H9 (cell line): ENCODE data around the gene XXYLT1. TPM values are rescaled to one million over a fixed set of nuclear protein-coding genes. Genes with fewer than 3 reads are reported as not detected.

ENCODE experiments used
- DNase-seq: peaks from one replicate; pipeline ENCODE4 v3.0.0-alpha.2; 2017
- H2AFZ ChIP-seq: one replicate; pipeline ENCODE4 v1.6.1; 2013; ENCODE audit warnings: mild to moderate bottlenecking, low read length, control low read depth, moderate library complexity
- H2AK5ac ChIP-seq: 2 replicates; pipeline ENCODE4 v1.6.1; 2013; ENCODE audit warnings: low read length, control low read depth, mixed read lengths; ENCODE audit not compliant: insufficient read length
- H2BK120ac ChIP-seq: one replicate; pipeline ENCODE4 v1.6.1; 2013; ENCODE audit warnings: low read depth, mild to moderate bottlenecking, low read length, control low read depth, inconsistent platforms; ENCODE audit not compliant: poor library complexity, severe bottlenecking
- H2BK12ac ChIP-seq: 2 replicates; pipeline ENCODE4 v1.6.1; 2013; ENCODE audit warnings: low read length, control low read depth, mixed read lengths, low read depth; ENCODE audit not compliant: insufficient read length
- H2BK15ac ChIP-seq: 2 replicates; pipeline ENCODE4 v1.6.1; 2013; ENCODE audit warnings: low read depth, low read length, control low read depth
- H2BK20ac ChIP-seq: one replicate; pipeline ENCODE4 v1.6.1; 2013; ENCODE audit warnings: low read depth, mild to moderate bottlenecking, low read length, control low read depth, inconsistent platforms; ENCODE audit not compliant: poor library complexity, severe bottlenecking
- H2BK5ac ChIP-seq: 2 replicates; pipeline ENCODE4 v1.6.1; 2013; ENCODE audit warnings: low read length, control low read depth, mixed read lengths; ENCODE audit not compliant: insufficient read length
- H3K14ac ChIP-seq: 2 replicates; pipeline ENCODE4 v1.6.1; 2013; ENCODE audit warnings: low read length, control low read depth; ENCODE audit not compliant: insufficient read depth
- H3K18ac ChIP-seq: 2 replicates; pipeline ENCODE4 v1.6.1; 2013; ENCODE audit warnings: low read depth, mild to moderate bottlenecking, mixed read lengths, low read length, control low read depth; ENCODE audit not compliant: insufficient read length
- H3K23ac ChIP-seq: 2 replicates; pipeline ENCODE4 v1.6.1; 2013; ENCODE audit warnings: low read length, control low read depth, mixed read lengths, low read depth; ENCODE audit not compliant: insufficient read length
- H3K23me2 ChIP-seq: 2 replicates; pipeline ENCODE4 v1.6.1; 2013; ENCODE audit warnings: low read depth, mild to moderate bottlenecking, mixed read lengths, low read length, control low read depth; ENCODE audit not compliant: insufficient read length, poor library complexity, severe bottlenecking
- H3K27ac ChIP-seq: 2 replicates; pipeline ENCODE4 v1.5.1; 2013; ENCODE audit warnings: low read length, control low read depth, mixed read lengths, low read depth; ENCODE audit not compliant: insufficient read length
- H3K27me3 ChIP-seq: 2 replicates; pipeline ENCODE4 v1.6.1; 2013; ENCODE audit warnings: low read length, control low read depth, inconsistent platforms; ENCODE audit not compliant: insufficient read depth
- H3K4ac ChIP-seq: 2 replicates; pipeline ENCODE4 v1.6.1; 2013; ENCODE audit warnings: low read depth, mild to moderate bottlenecking, control low read depth, inconsistent platforms, low read length, moderate library complexity
- H3K4me1 ChIP-seq: 2 replicates; pipeline ENCODE4 v1.6.1; 2013; ENCODE audit warnings: low read length, control low read depth, inconsistent platforms; ENCODE audit not compliant: insufficient read depth
- H3K4me2 ChIP-seq: 2 replicates; pipeline ENCODE4 v1.6.1; 2013; ENCODE audit warnings: low read length, control low read depth, mixed read lengths; ENCODE audit not compliant: insufficient read length, insufficient read depth
- H3K56ac ChIP-seq: 2 replicates; pipeline ENCODE4 v1.6.1; 2013; ENCODE audit warnings: low read depth, mild to moderate bottlenecking, mixed read lengths, low read length, control low read depth; ENCODE audit not compliant: insufficient read length
- H3K79me1 ChIP-seq: 2 replicates; pipeline ENCODE4 v1.6.1; 2013; ENCODE audit warnings: low read depth, mild to moderate bottlenecking, moderate library complexity, low read length, control low read depth, inconsistent platforms; ENCODE audit not compliant: insufficient read depth, poor library complexity, severe bottlenecking
- H3K79me2 ChIP-seq: 2 replicates; pipeline ENCODE4 v1.6.1; 2013; ENCODE audit warnings: low read length, control low read depth, inconsistent platforms; ENCODE audit not compliant: insufficient read depth
- H3K9ac ChIP-seq: 2 replicates; pipeline ENCODE4 v1.6.1; 2013; ENCODE audit warnings: low read length, control low read depth, mixed read lengths; ENCODE audit not compliant: insufficient read length; ENCODE audit errors: extremely low read depth
- H3K9me3 ChIP-seq: one replicate; pipeline ENCODE4 v1.6.1; 2013; ENCODE audit warnings: low read depth, low read length, inconsistent platforms; ENCODE audit not compliant: control insufficient read depth
- H3T11ph ChIP-seq: one replicate; pipeline ENCODE4 v1.6.1; 2013; ENCODE audit warnings: mild to moderate bottlenecking, low read length, control low read depth, inconsistent platforms
- H4K20me1 ChIP-seq: one replicate; pipeline ENCODE4 v1.6.1; 2013; ENCODE audit not compliant: control insufficient read depth, insufficient read length, insufficient read depth
- H4K5ac ChIP-seq: 2 replicates; pipeline ENCODE4 v1.6.1; 2013; ENCODE audit warnings: low read depth, mild to moderate bottlenecking, mixed read lengths, low read length, control low read depth; ENCODE audit not compliant: insufficient read length
- H4K8ac ChIP-seq: replicated peaks from 2 replicates; pipeline ENCODE4 v1.6.1; 2013; ENCODE audit warnings: low read length, control low read depth, mixed read lengths, low read depth; ENCODE audit not compliant: insufficient read length
- H4K91ac ChIP-seq: 2 replicates; pipeline ENCODE4 v1.6.1; 2013; ENCODE audit warnings: low read depth, mild to moderate bottlenecking, moderate library complexity, mixed read lengths, low read length, control low read depth; ENCODE audit not compliant: insufficient read length
- H3K27ac Mint-ChIP-seq, 3 experiments: 2 replicates in 2 of 3; 3 replicates in 1 of 3; pipeline ENCODE4 v1.8.0; 2020 to 2021; ENCODE audit warnings: mixed read lengths in 3 of 3, mild to moderate bottlenecking in 1 of 3, moderate library complexity in 1 of 3
- H3K27me3 Mint-ChIP-seq: 2 replicates; pipeline ENCODE4 v1.8.0; 2021; ENCODE audit warnings: low read depth, mild to moderate bottlenecking, moderate library complexity, mixed read lengths
- H3K36me3 Mint-ChIP-seq, 3 experiments: 2 replicates in 2 of 3; 3 replicates in 1 of 3; pipeline ENCODE4 v1.8.0; 2020 to 2021; ENCODE audit warnings: low read depth in 3 of 3, mixed read lengths in 3 of 3; ENCODE audit not compliant: insufficient read depth in 1 of 3
- H3K4me1 Mint-ChIP-seq, 2 experiments: 2 replicates each; pipeline ENCODE4 v1.8.0; 2020; ENCODE audit warnings: mixed read lengths in 2 of 2
- H3K4me3 Mint-ChIP-seq, 2 experiments: 2 replicates in 1 of 2; 3 replicates in 1 of 2; pipeline ENCODE4 v1.8.0; 2020 to 2021; ENCODE audit warnings: mild to moderate bottlenecking in 2 of 2, mixed read lengths in 2 of 2, moderate library complexity in 1 of 2
- H3K9me3 Mint-ChIP-seq, 2 experiments: 2 replicates in 1 of 2; 3 replicates in 1 of 2; pipeline ENCODE4 v1.8.0; 2020; ENCODE audit warnings: mild to moderate bottlenecking in 2 of 2, mixed read lengths in 2 of 2, moderate library complexity in 1 of 2
- CTCF ChIP-seq: fragments of 200-600 bp; sonication (generic); conservative IDR thresholded peaks from 3 replicates; pipeline ENCODE4 v1.8.0; 2021; ENCODE audit warnings: antibody characterized with exemption, mild to moderate bottlenecking
- WGBS: extraction: QIAGEN DNeasy Blood & Tissue Kit; methylation state at CpG from one replicate; pipeline ENCODE4 v1.1.7; 2013; ENCODE audit warnings: missing lambda C conversion rate, low lambda C conversion rate, mixed read lengths; ENCODE audit not compliant: insufficient read length; ENCODE audit errors: extremely low coverage; 5-methylcytosine and 5-hydroxymethylcytosine counted together
- total RNA-seq: library from RNA; stranded (reverse); gene quantifications from 2 replicates; pipeline ENCODE4 v1.2.1, GENCODE V29; 2021

XXYLT1 gene
- total RNA-seq, 1 experiment from 2014 or later, result 22.7 TPM

GRCh38 chr3:195238586-195239118 lies 32.3 kb downstream of the XXYLT1 start:
- no peaks in the 10 kb centered on the region for H4K20me1 ChIP-seq
- H3K27me3 Mint-ChIP-seq, result no peaks in the 10 kb centered on the region; the same call in 1 of the 2 replicates
- no peak overlapping the region for H2AK5ac ChIP-seq
- H3K79me1 ChIP-seq, result peaks cover 3% of the 10 kb centered on the region
- no peak overlapping the region for H3K18ac ChIP-seq
- no peaks in the 10 kb centered on the region for H3K9me3 ChIP-seq
- H2BK12ac ChIP-seq, result no peak overlapping the region
- H3K79me2 ChIP-seq, result no peaks in the 10 kb centered on the region; the same call in 1 of the 2 replicates
- H3K27ac Mint-ChIP-seq, result peak overlapping the region in 1 of 3 experiments; percentile 55; a peak in 3 of 7 replicates
- H2BK120ac ChIP-seq, result no peak overlapping the region
- peaks cover 5% of the 10 kb centered on the region; the same call in 1 of the 2 replicates for H3K4me1 ChIP-seq
- H3K14ac ChIP-seq, result no peak overlapping the region
- H2BK15ac ChIP-seq, result no peak overlapping the region
- no peak overlapping the region for H3K56ac ChIP-seq
- WGBS, result no CpG with 5 or more reads among the region's 10 CpGs
- no peak overlapping the region for H2AFZ ChIP-seq
- no peak overlapping the region for H2BK20ac ChIP-seq
- H3K4ac ChIP-seq, result no peak overlapping the region
- H4K5ac ChIP-seq, result no peak overlapping the region
- H3K23ac ChIP-seq, result no peak overlapping the region
- no peak overlapping the region for H4K91ac ChIP-seq
- H3K9ac ChIP-seq, result no peak overlapping the region
- no peak overlapping the region for H2BK5ac ChIP-seq
- H3K27me3 ChIP-seq, result no peaks in the 10 kb centered on the region
- H3K9me3 Mint-ChIP-seq, result peaks cover 0 to 10% of the 10 kb centered on the region in 2 experiments; a peak in 2 of 5 replicates
- no peak overlapping the region for H3K27ac ChIP-seq
- TF ChIP-seq CTCF, result no peak
- no peaks in the 10 kb centered on the region for H3K23me2 ChIP-seq
- H3K4me3 Mint-ChIP-seq, result no peak overlapping the region
- H3K4me1 Mint-ChIP-seq, result peaks cover 22 to 26% of the 10 kb centered on the region in 2 experiments
- peaks cover 25 to 30% (median 27%) of the 10 kb centered on the region in 3 experiments for H3K36me3 Mint-ChIP-seq
- DNase-seq, result peak; percentile 24
- no peak overlapping the region for H3T11ph ChIP-seq
- no peak overlapping the region for H4K8ac ChIP-seq
- H3K4me2 ChIP-seq, result no peak overlapping the region
